ENCODE results near the gene SFTA2.

The SFTA2 gene

GRCh38 chr6:30891450-30891723 is 40.6 kb downstream of the SFTA2 start:
- H3K4me3 ChIP-seq (ENCODE audit: low read length) = no peak overlapping the region
- DNase-seq (ENCODE audit: low read depth) = no peak
- TF ChIP-seq CTCF (IDR thresholded peaks at IDR 0.05; ENCODE audit: insufficient read depth, low read depth, low read length, missing control alignments) = no peak

- TF ChIP-seq CTCF (IDR thresholded peaks at IDR 0.05; ENCODE audit: insufficient read depth, low read depth, low read length, missing control alignments) = no peak
- no peak for DNase-seq (ENCODE audit: low read depth)
- no peak overlapping the region for H3K4me3 ChIP-seq (ENCODE audit: low read length)
Measured at GRCh38 chr6:30890646-30891449, 41.1 kb downstream of the SFTA2 start.

GRCh38 chr6:30889921-30890645 is 41.9 kb downstream of the SFTA2 start:
- TF ChIP-seq CTCF (IDR thresholded peaks at IDR 0.05; ENCODE audit: insufficient read depth, low read depth, low read length, missing control alignments) = no peak
- peak; percentile 86 for DNase-seq (ENCODE audit: low read depth)
- H3K4me3 ChIP-seq (ENCODE audit: low read length) = no peak overlapping the region

GRCh38 chr6:30889496-30889885 is 42.5 kb downstream of the SFTA2 start:
- no peak for TF ChIP-seq CTCF (IDR thresholded peaks at IDR 0.05; ENCODE audit: insufficient read depth, low read depth, low read length, missing control alignments)
- DNase-seq (ENCODE audit: low read depth) = no peak
- H3K4me3 ChIP-seq (ENCODE audit: low read length) = no peak overlapping the region

- DNase-seq (ENCODE audit: low read depth) = no peak
- TF ChIP-seq CTCF (IDR thresholded peaks at IDR 0.05; ENCODE audit: insufficient read depth, low read depth, low read length, missing control alignments) = no peak
- H3K4me3 ChIP-seq (ENCODE audit: low read length) = no peak overlapping the region
Measured at GRCh38 chr6:30888816-30889495, 43.0 kb downstream of the SFTA2 start.

GRCh38 chr6:30887901-30888815 is 43.8 kb downstream of the SFTA2 start:
- no peak for DNase-seq (ENCODE audit: low read depth)
- TF ChIP-seq CTCF (IDR thresholded peaks at IDR 0.05; ENCODE audit: insufficient read depth, low read depth, low read length, missing control alignments) = no peak
- no peak overlapping the region for H3K4me3 ChIP-seq (ENCODE audit: low read length)

Data from epithelial cell of esophagus (primary cell).